Type B pancreatic cell (in vitro differentiated cells): ENCODE results near the gene ARMC3. TPM values are rescaled to one million over a fixed set of nuclear protein-coding genes. Genes with fewer than 3 reads are reported as not detected.

ENCODE experiments used
- DNase-seq: peaks from one replicate; pipeline ENCODE4 v3.0.0; 2021; ENCODE audit warnings: mixed read lengths; ENCODE audit not compliant: unreplicated experiment; ENCODE audit errors: extremely low spot score
- H3K27ac Mint-ChIP-seq: 2 replicates; pipeline ENCODE4 v1.8.0; 2021; ENCODE audit warnings: mild to moderate bottlenecking, mixed read lengths
- H3K27me3 Mint-ChIP-seq: 2 replicates; pipeline ENCODE4 v1.8.0; 2021; ENCODE audit warnings: mixed read lengths
- H3K36me3 Mint-ChIP-seq: 2 replicates; pipeline ENCODE4 v1.8.0; 2021; ENCODE audit warnings: mixed read lengths
- H3K4me1 Mint-ChIP-seq: one replicate; pipeline ENCODE4 v1.8.0; 2021; ENCODE audit warnings: mixed read lengths; ENCODE audit not compliant: unreplicated experiment
- H3K4me3 Mint-ChIP-seq: 2 replicates; pipeline ENCODE4 v1.8.0; 2021; ENCODE audit warnings: mild to moderate bottlenecking, mixed read lengths
- H3K9me3 Mint-ChIP-seq: 2 replicates; pipeline ENCODE4 v1.8.0; 2021; ENCODE audit warnings: mixed read lengths
- total RNA-seq: library from RNA; stranded (reverse); gene quantifications from 2 replicates; pipeline ENCODE4 v1.2.1, GENCODE V29; 2021; ENCODE audit warnings: low replicate concordance
- TF ChIP-seq, protein P1 (sequence below): fragments of 200-600 bp; sonication (generic); conservative IDR thresholded peaks from 2 replicates; pipeline ENCODE4 v1.5.0; 2021; ENCODE audit warnings: antibody characterized with exemption, mild to moderate bottlenecking

ARMC3 gene
- total RNA-seq, 1 donor from 2014 or later = 10.4 TPM

DNA sequence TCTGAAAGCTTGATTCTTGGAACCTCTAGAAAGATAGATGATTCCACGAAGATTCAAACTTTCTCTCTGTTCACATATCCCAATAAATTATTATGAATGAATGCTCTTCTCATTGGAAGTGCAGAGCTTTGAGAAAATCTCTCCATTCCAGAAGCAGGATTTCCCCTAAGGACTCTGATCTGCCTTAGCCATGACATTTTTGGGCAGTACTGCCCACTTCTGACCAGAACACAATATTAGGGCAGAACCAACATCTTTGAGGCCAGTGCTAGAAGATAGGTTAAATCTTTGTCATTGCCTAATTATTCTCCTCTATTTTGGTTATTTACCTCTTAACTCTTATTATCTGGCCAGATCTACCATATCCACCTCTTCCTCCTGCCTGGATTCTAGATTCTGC lies 49.9 kb downstream of the ARMC3 start:
- H3K27ac Mint-ChIP-seq = no peak overlapping the region
- no peak for DNase-seq
- H3K27me3 Mint-ChIP-seq = no peaks in the 10 kb centered on the region

DNA sequence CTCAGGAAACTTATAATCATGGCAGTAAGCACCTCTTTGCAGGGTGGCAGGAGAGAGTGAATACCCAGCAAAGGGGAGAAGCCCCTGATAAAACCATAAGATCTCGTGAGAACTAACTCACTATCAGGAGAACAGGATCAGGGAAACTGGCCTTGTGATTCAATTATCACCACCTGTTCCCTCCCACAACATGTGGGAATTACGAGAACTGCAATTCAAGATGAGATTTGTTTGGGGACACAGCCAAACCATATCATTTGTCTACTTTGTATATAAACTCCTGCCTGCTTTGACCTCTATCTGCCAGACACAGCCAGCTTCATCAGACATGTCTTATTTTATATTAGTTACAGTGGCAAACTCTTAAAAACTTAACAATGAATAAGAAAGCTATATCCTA lies 50.4 kb downstream of the ARMC3 start:
- TF ChIP-seq, protein P1, sequence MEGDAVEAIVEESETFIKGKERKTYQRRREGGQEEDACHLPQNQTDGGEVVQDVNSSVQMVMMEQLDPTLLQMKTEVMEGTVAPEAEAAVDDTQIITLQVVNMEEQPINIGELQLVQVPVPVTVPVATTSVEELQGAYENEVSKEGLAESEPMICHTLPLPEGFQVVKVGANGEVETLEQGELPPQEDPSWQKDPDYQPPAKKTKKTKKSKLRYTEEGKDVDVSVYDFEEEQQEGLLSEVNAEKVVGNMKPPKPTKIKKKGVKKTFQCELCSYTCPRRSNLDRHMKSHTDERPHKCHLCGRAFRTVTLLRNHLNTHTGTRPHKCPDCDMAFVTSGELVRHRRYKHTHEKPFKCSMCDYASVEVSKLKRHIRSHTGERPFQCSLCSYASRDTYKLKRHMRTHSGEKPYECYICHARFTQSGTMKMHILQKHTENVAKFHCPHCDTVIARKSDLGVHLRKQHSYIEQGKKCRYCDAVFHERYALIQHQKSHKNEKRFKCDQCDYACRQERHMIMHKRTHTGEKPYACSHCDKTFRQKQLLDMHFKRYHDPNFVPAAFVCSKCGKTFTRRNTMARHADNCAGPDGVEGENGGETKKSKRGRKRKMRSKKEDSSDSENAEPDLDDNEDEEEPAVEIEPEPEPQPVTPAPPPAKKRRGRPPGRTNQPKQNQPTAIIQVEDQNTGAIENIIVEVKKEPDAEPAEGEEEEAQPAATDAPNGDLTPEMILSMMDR = no peak
- Mint-ChIP-seq H3K4me3 (peak overlapping the region; percentile 5), H3K4me1 (peaks cover 11% of the 10 kb centered on the region), H3K27me3 (no peaks in the 10 kb centered on the region), H3K9me3 (peaks cover 10% of the 10 kb centered on the region), H3K27ac (no peak overlapping the region), H3K36me3 (no peaks in the 10 kb centered on the region)
- no peak for DNase-seq

More for the DNA sequence above, 49.9 kb downstream of the ARMC3 start:
- TF ChIP-seq, protein P1 = no peak
- Mint-ChIP-seq H3K4me3 (peak overlapping the region; percentile 5), H3K4me1 (peaks cover 11% of the 10 kb centered on the region), H3K9me3 (peaks cover 10% of the 10 kb centered on the region), H3K36me3 (no peaks in the 10 kb centered on the region)

DNA sequence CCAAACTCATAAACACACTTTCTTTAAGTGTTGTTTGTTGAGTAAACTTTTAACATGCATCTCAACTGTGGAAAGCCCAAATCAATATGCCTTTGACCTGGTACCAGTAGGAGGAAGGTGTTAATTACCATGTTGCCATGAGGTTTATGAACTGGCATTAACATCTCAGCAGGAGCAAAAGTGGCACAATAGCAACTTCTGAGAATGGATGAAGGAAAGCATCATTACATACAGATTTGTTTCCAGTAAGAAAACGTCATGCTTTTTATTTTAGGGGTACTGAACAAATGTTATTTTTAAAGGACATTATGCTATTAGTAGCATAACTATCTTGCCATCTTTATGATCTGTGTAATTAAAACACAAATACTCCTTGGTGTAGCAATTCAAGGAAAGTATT lies 51.1 kb downstream of the ARMC3 start:
- H3K27me3 Mint-ChIP-seq = no peaks in the 10 kb centered on the region
- TF ChIP-seq, protein P1 = no peak
- H3K9me3 Mint-ChIP-seq = peaks cover 10% of the 10 kb centered on the region
- H3K27ac Mint-ChIP-seq = no peak overlapping the region
- H3K4me3 Mint-ChIP-seq = no peak overlapping the region
- no peaks in the 10 kb centered on the region for H3K36me3 Mint-ChIP-seq
- DNase-seq = no peak
- H3K4me1 Mint-ChIP-seq = peaks cover 11% of the 10 kb centered on the region

DNA sequence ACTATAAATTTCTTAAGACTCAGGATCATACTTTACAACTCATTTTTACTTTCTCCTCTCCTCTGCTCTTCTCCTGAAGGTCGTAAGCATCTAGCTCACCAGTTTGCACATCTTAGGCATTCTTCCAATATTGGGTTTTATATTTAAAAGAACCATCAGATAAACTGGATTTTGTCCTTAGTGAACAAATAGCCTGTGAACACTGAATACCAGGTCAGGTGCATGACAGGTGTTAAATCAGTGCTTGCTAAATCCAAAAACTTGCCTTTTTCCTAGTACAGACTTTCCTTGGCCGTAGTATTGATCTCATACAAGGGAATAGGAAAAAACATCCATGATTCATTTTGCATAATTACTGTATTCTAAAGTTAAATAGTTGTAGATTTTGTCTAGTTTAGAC lies 53.0 kb downstream of the ARMC3 start:
- Mint-ChIP-seq H3K9me3 (peaks cover 10% of the 10 kb centered on the region), H3K27ac (no peak overlapping the region), H3K27me3 (no peaks in the 10 kb centered on the region), H3K4me3 (no peak overlapping the region), H3K4me1 (peaks cover 11% of the 10 kb centered on the region), H3K36me3 (no peaks in the 10 kb centered on the region)
- TF ChIP-seq, protein P1 = no peak
- DNase-seq = no peak

DNA sequence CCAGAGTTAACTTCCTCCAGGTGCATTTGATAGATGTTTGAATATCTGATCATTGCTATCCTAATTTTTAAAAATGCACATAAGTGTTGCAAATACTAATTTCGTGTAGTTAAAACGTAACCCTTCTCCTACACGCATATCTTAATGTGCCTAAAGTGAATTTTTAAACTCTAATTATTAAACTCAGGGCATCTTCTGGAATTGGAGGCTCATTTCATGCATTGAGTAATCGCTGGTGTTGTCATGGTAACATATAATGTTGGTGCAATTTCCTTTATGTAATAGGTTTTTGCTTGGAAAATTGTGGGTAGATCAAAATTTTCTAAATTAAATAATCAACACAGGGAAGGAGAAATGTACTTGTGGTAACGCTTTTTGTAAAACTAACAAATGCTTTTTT lies 56.2 kb downstream of the ARMC3 start:
- TF ChIP-seq, protein P1 = no peak
- no peaks in the 10 kb centered on the region for H3K27me3 Mint-ChIP-seq

More for the DNA sequence above, 56.2 kb downstream of the ARMC3 start:
- no peaks in the 10 kb centered on the region for H3K9me3 Mint-ChIP-seq
- H3K36me3 Mint-ChIP-seq = no peaks in the 10 kb centered on the region
- H3K27ac Mint-ChIP-seq = no peak overlapping the region
- no peak overlapping the region for H3K4me3 Mint-ChIP-seq
- no peaks in the 10 kb centered on the region for H3K4me1 Mint-ChIP-seq
- DNase-seq = no peak
